HG03025 (cell line): ENCODE data around the gene ACBD6.

Experiments
- ATAC-seq: cut with Tn5 transposase; IDR thresholded peaks from one replicate; pipeline ENCODE4 v1.9.1; 2021; ENCODE audit warnings: mild to moderate bottlenecking, moderate library complexity; ENCODE audit not compliant: unreplicated experiment, low FRiP score

Gene ACBD6

GRCh38 chr1:180311011-180311730 is 191.2 kb downstream of the ACBD6 start:
- ATAC-seq, result no peak

- no peak for ATAC-seq
Measured at GRCh38 chr1:180310095-180310494, 192.3 kb downstream of the ACBD6 start.

GRCh38 chr1:180309338-180309737 is 193.0 kb downstream of the ACBD6 start:
- ATAC-seq, result no peak

GRCh38 chr1:180301135-180301742 is 201.1 kb downstream of the ACBD6 start:
- ATAC-seq, result no peak

- ATAC-seq, result no peak
Measured at GRCh38 chr1:180299479-180300221, 202.7 kb downstream of the ACBD6 start.

GRCh38 chr1:180295999-180296398 is 206.4 kb downstream of the ACBD6 start:
- no peak for ATAC-seq

- ATAC-seq, result no peak
Measured at GRCh38 chr1:180294711-180295110, 207.7 kb downstream of the ACBD6 start.

- ATAC-seq, result no peak
Measured at GRCh38 chr1:180291004-180291403, 211.4 kb downstream of the ACBD6 start.

- ATAC-seq, result no peak
Measured at GRCh38 chr1:180290265-180291001, 211.9 kb downstream of the ACBD6 start.

GRCh38 chr1:180288940-180289339 is 213.4 kb downstream of the ACBD6 start:
- no peak for ATAC-seq

GRCh38 chr1:180287988-180288705 is 214.2 kb downstream of the ACBD6 start:
- ATAC-seq, result no peak

- no peak for ATAC-seq
Measured at GRCh38 chr1:180286417-180286816, 216.0 kb downstream of the ACBD6 start.

GRCh38 chr1:180283098-180283497 is 219.3 kb downstream of the ACBD6 start:
- ATAC-seq, result no peak

GRCh38 chr1:180282401-180283044 is 219.9 kb downstream of the ACBD6 start:
- ATAC-seq, result no peak

- no peak for ATAC-seq
Measured at GRCh38 chr1:180281490-180281889, 220.9 kb downstream of the ACBD6 start.

- no peak for ATAC-seq
Measured at GRCh38 chr1:180280617-180281016, 221.8 kb downstream of the ACBD6 start.

- no peak for ATAC-seq
Measured at GRCh38 chr1:180279651-180280050, 222.7 kb downstream of the ACBD6 start.

GRCh38 chr1:180278596-180279395 is 223.6 kb downstream of the ACBD6 start:
- ATAC-seq, result no peak

- no peak for ATAC-seq
Measured at GRCh38 chr1:180278194-180278515, 224.2 kb downstream of the ACBD6 start.
